HepG2 (cell line): ENCODE measurements around the gene PRMT5. TPM values are rescaled to one million over a fixed set of nuclear protein-coding genes. Genes with fewer than 3 reads are reported as not detected.

Source experiments
- FOXP1 ChIP-seq, 2 experiments: fragments of 450-650 bp in 1 of 2; IDR thresholded peaks; 2 replicates each; pipeline ENCODE4 v1.6.1; 2017 to 2018; ENCODE audit warnings: antibody characterized with exemption in 1 of 2
- GATA4 ChIP-seq: sonication (generic); IDR thresholded peaks from 2 replicates; pipeline ENCODE4 v1.6.1; 2016; ENCODE audit warnings: antibody characterized with exemption, low read depth, borderline replicate concordance
- KLF6 ChIP-seq: IDR thresholded peaks from 2 replicates; pipeline ENCODE4 v1.8.0; 2016; ENCODE audit warnings: missing biosample characterization, missing genetic modification reagents
- MATR3 ChIP-seq: sonication (generic); formaldehyde crosslinking; IDR thresholded peaks from 2 replicates; pipeline ENCODE4 v1.4.0; 2020; ENCODE audit warnings: missing genetic modification reagents
- NR3C1 ChIP-seq: sonication (generic); formaldehyde crosslinking; IDR thresholded peaks from 2 replicates; pipeline ENCODE4 v1.4.0; 2020; ENCODE audit warnings: missing genetic modification reagents
- PHF5A ChIP-seq: IDR thresholded peaks from one replicate; pipeline ENCODE4 v1.6.1; 2018; ENCODE audit warnings: low read depth, missing genetic modification reagents; ENCODE audit not compliant: unreplicated experiment
- POLR2A ChIP-seq, 2 experiments: IDR thresholded peaks; 2 replicates each; pipeline ENCODE4 v1.6.1; 2011; ENCODE audit warnings: low read depth in 2 of 2, low read length in 2 of 2, mild to moderate bottlenecking in 1 of 2, moderate library complexity in 1 of 2; ENCODE audit not compliant: insufficient read depth in 1 of 2
- SRSF4 ChIP-seq: fragments of 200-400 bp; formaldehyde crosslinking; IDR thresholded peaks from one replicate; pipeline ENCODE4 v1.6.1; 2018; ENCODE audit warnings: mild to moderate bottlenecking, low read depth, low read length, moderate library complexity; ENCODE audit not compliant: poor library complexity, severe bottlenecking
- STAT5B ChIP-seq: sonication (generic); formaldehyde crosslinking; IDR thresholded peaks from 2 replicates; pipeline ENCODE4 v1.4.0; 2020; ENCODE audit warnings: missing genetic modification reagents
- TOE1 ChIP-seq: sonication (generic); formaldehyde crosslinking; IDR thresholded peaks from 2 replicates; pipeline ENCODE4 v1.4.0; 2020; ENCODE audit warnings: mild to moderate bottlenecking, missing genetic modification reagents
- ZBTB26 ChIP-seq: IDR thresholded peaks from 2 replicates; pipeline ENCODE4 v1.6.1; 2016; ENCODE audit warnings: missing compliant biosample characterization, missing genetic modification reagents, borderline replicate concordance
- ZFP41 ChIP-seq: sonication (generic); formaldehyde crosslinking; IDR thresholded peaks from 2 replicates; pipeline ENCODE4 v1.4.0; 2020; ENCODE audit warnings: mild to moderate bottlenecking, missing genetic modification reagents, borderline replicate concordance
- ZFP91 ChIP-seq: sonication (generic); formaldehyde crosslinking; IDR thresholded peaks from 2 replicates; pipeline ENCODE4 v1.9.0; 2022; ENCODE audit warnings: missing genetic modification reagents, mild to moderate bottlenecking, borderline replicate concordance
- ZNF10 ChIP-seq: sonication (generic); formaldehyde crosslinking; IDR thresholded peaks from 2 replicates; pipeline ENCODE4 v1.4.0; 2020; ENCODE audit warnings: mild to moderate bottlenecking, low read depth, missing genetic modification reagents, borderline replicate concordance
- ZNF354B ChIP-seq: sonication (generic); formaldehyde crosslinking; IDR thresholded peaks from 2 replicates; pipeline ENCODE4 v1.8.0; 2022; ENCODE audit warnings: mild to moderate bottlenecking, missing genetic modification reagents
- ZNF7 ChIP-seq: IDR thresholded peaks from 2 replicates; pipeline ENCODE4 v1.6.1; 2016; ENCODE audit warnings: missing biosample characterization, missing genetic modification reagents
- ZNF83 ChIP-seq: sonication (generic); formaldehyde crosslinking; IDR thresholded peaks from 2 replicates; pipeline ENCODE4 v1.4.0; 2020; ENCODE audit warnings: missing genetic modification reagents, mild to moderate bottlenecking, borderline replicate concordance
- polyA plus RNA-seq, 8 experiments: library from polyadenylated mRNA; depleted of rRNA in 3 of 8; stranded (reverse) in 7 of 8; unstranded in 1 of 8; fragments of >200 nt; fragmentation: Illumina TruSeq in 4 of 8; extraction: Trizol in 4 of 8; gene quantifications; 2 replicates each; pipeline versions ENCODE4 v1.2.1 to v1.2.3, GENCODE V29; 2011 to 2016; ENCODE audit warnings: low read depth in 4 of 8, missing spikeins in 1 of 8, mixed read lengths in 1 of 8; ENCODE audit not compliant: insufficient read depth in 1 of 8
- total RNA-seq, 5 experiments: library from RNA; depleted of rRNA; stranded (reverse); fragments of >200 nt; fragmentation: Illumina TruSeq; extraction: Trizol; gene quantifications; 2 replicates each; pipeline ENCODE4 v1.2.3, GENCODE V29; 2016; ENCODE audit warnings: low read depth in 1 of 5
- TF ChIP-seq, protein P1 (sequence below): sonication (generic); formaldehyde crosslinking; IDR thresholded peaks from 2 replicates; pipeline ENCODE4 v1.4.0; 2020; ENCODE audit warnings: missing genetic modification reagents
- TF ChIP-seq, protein P2 (sequence below): sonication (generic); formaldehyde crosslinking; IDR thresholded peaks from 2 replicates; pipeline ENCODE4 v1.5.0; 2020; ENCODE audit warnings: missing genetic modification reagents
- TF ChIP-seq, protein P3 (sequence below): sonication (generic); formaldehyde crosslinking; IDR thresholded peaks from 2 replicates; pipeline ENCODE4 v1.4.0; 2020; ENCODE audit warnings: mild to moderate bottlenecking, missing genetic modification reagents

PRMT5 gene
- total and polyA plus RNA-seq, 2 of the 13 experiments (the other 11 are each of a cell fraction or from before 2014, with no cell fraction given): 210 to 354 TPM

DNA sequence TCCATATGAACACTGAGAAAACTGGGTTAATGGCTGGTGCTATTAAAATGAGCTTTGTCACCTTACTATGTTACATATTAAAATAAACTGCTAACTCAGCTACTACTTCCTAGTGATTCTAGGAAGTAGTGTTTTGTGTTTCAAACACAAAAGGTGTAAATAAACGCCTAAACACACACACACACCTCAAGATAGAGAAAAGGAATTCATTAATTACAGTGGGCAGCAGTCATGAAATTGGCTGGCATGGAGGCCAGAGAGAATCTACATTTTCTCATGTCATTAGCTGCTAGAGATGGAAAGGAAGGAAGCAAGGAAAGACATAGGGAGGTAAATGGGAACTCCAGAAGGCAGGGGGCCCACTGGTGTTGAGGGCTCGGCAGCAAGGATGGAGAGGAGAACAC is 787 bp upstream of the PRMT5 start (continued):
- TF ChIP-seq ZFP91 (CRISPR knock-in tag) (no peak), ZNF354B (CRISPR knock-in tag) (no peak), NR3C1 (no peak), KLF6 (no peak), ZBTB26 (no peak), PHF5A (CRISPR knock-in tag) (no peak), FOXP1 (IDR thresholded peaks at IDR 0.05) (no peak), FOXP1 (CRISPR knock-in tag; IDR thresholded peaks at IDR 0.05) (no peak), POLR2A (IDR thresholded peaks at IDR 0.05; ENCODE audit: insufficient read depth in 1 of 2, low read depth in 2 of 2, low read length in 2 of 2) (no peak), ZNF10 (CRISPR knock-in tag) (no peak), ZNF7 (CRISPR knock-in tag) (no peak), GATA4 (no peak), TOE1 (CRISPR knock-in tag) (no peak), SRSF4 (no peak), ZNF83 (CRISPR knock-in tag) (no peak), MATR3 (CRISPR knock-in tag) (no peak), ZFP41 (peak; percentile 4; the same call in 1 of the 2 replicates), STAT5B (CRISPR knock-in tag) (no peak)
- TF ChIP-seq, protein P1, sequence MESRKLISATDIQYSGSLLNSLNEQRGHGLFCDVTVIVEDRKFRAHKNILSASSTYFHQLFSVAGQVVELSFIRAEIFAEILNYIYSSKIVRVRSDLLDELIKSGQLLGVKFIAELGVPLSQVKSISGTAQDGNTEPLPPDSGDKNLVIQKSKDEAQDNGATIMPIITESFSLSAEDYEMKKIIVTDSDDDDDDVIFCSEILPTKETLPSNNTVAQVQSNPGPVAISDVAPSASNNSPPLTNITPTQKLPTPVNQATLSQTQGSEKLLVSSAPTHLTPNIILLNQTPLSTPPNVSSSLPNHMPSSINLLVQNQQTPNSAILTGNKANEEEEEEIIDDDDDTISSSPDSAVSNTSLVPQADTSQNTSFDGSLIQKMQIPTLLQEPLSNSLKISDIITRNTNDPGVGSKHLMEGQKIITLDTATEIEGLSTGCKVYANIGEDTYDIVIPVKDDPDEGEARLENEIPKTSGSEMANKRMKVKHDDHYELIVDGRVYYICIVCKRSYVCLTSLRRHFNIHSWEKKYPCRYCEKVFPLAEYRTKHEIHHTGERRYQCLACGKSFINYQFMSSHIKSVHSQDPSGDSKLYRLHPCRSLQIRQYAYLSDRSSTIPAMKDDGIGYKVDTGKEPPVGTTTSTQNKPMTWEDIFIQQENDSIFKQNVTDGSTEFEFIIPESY (CRISPR knock-in tag): no peak
- TF ChIP-seq, protein P2, sequence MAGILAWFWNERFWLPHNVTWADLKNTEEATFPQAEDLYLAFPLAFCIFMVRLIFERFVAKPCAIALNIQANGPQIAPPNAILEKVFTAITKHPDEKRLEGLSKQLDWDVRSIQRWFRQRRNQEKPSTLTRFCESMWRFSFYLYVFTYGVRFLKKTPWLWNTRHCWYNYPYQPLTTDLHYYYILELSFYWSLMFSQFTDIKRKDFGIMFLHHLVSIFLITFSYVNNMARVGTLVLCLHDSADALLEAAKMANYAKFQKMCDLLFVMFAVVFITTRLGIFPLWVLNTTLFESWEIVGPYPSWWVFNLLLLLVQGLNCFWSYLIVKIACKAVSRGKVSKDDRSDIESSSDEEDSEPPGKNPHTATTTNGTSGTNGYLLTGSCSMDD (CRISPR knock-in tag): no peak
- TF ChIP-seq, protein P3, sequence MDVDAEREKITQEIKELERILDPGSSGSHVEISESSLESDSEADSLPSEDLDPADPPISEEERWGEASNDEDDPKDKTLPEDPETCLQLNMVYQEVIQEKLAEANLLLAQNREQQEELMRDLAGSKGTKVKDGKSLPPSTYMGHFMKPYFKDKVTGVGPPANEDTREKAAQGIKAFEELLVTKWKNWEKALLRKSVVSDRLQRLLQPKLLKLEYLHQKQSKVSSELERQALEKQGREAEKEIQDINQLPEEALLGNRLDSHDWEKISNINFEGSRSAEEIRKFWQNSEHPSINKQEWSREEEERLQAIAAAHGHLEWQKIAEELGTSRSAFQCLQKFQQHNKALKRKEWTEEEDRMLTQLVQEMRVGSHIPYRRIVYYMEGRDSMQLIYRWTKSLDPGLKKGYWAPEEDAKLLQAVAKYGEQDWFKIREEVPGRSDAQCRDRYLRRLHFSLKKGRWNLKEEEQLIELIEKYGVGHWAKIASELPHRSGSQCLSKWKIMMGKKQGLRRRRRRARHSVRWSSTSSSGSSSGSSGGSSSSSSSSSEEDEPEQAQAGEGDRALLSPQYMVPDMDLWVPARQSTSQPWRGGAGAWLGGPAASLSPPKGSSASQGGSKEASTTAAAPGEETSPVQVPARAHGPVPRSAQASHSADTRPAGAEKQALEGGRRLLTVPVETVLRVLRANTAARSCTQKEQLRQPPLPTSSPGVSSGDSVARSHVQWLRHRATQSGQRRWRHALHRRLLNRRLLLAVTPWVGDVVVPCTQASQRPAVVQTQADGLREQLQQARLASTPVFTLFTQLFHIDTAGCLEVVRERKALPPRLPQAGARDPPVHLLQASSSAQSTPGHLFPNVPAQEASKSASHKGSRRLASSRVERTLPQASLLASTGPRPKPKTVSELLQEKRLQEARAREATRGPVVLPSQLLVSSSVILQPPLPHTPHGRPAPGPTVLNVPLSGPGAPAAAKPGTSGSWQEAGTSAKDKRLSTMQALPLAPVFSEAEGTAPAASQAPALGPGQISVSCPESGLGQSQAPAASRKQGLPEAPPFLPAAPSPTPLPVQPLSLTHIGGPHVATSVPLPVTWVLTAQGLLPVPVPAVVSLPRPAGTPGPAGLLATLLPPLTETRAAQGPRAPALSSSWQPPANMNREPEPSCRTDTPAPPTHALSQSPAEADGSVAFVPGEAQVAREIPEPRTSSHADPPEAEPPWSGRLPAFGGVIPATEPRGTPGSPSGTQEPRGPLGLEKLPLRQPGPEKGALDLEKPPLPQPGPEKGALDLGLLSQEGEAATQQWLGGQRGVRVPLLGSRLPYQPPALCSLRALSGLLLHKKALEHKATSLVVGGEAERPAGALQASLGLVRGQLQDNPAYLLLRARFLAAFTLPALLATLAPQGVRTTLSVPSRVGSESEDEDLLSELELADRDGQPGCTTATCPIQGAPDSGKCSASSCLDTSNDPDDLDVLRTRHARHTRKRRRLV (CRISPR knock-in tag): no peak
